ENCODE results near the gene FBXO15. TPM values are rescaled to one million over a fixed set of nuclear protein-coding genes. Genes with fewer than 3 reads are reported as not detected.

FBXO15 gene
- total RNA-seq, 1 experiment from 2014 or later = 2.2 TPM

GRCh38 chr18:74123200-74123599 is 24.4 kb downstream of the FBXO15 start:
- DNase-seq = no peak
- H3F3A ChIP-seq (ENCODE audit: insufficient read depth, low read depth) = no peaks in the 10 kb centered on the region
- H3K9me2 ChIP-seq (ENCODE audit: insufficient read depth) = no peaks in the 10 kb centered on the region
- H3K9me3 ChIP-seq (ENCODE audit: insufficient read depth, low read depth) = no peaks in the 10 kb centered on the region
- POLR2A ChIA-PET (ENCODE audit: unreplicated experiment) = no interaction called here
- no peak for TF ChIP-seq CTCF (conservative IDR thresholded peaks at IDR 0.05)
- TF ChIP-seq EZH2 (IDR thresholded peaks at IDR 0.05; ENCODE audit: low read depth) = no peak
- H2AFZ ChIP-seq = no peak overlapping the region
- peaks cover 35% of the 10 kb centered on the region for H3K27me3 ChIP-seq (ENCODE audit: insufficient read depth, low read depth)
- no peak overlapping the region for H3K4me3 ChIP-seq
- H3K27ac ChIP-seq = no peak overlapping the region
- CTCF ChIA-PET = no interaction called here
- no peaks in the 10 kb centered on the region for H3K36me3 ChIP-seq (ENCODE audit: low read depth)
- H3K79me2 ChIP-seq (ENCODE audit: low read depth) = no peaks in the 10 kb centered on the region
- no peaks in the 10 kb centered on the region for H4K20me1 ChIP-seq (ENCODE audit: insufficient read depth)
- intact Hi-C loops (cut with micrococcal nuclease; ENCODE audit: unreplicated experiment) = no loop called here
- no TSS peak for BruUV-seq (replicated peaks)
- no peaks in the 10 kb centered on the region for H3K4me1 ChIP-seq (replicated peaks; ENCODE audit: insufficient read depth)
- H3K4me2 ChIP-seq = no peak overlapping the region

- no peaks in the 10 kb centered on the region for H3K9me3 ChIP-seq (ENCODE audit: insufficient read depth, low read depth)
- H3F3A ChIP-seq (ENCODE audit: insufficient read depth, low read depth) = no peaks in the 10 kb centered on the region
- no peaks in the 10 kb centered on the region for H4K20me1 ChIP-seq (ENCODE audit: insufficient read depth)
- H3K79me2 ChIP-seq (ENCODE audit: low read depth) = no peaks in the 10 kb centered on the region
- no peaks in the 10 kb centered on the region; the same call in 1 of the 2 replicates for H3K27me3 ChIP-seq (ENCODE audit: insufficient read depth, low read depth)
- ChIA-PET CTCF (no interaction called here), POLR2A (ENCODE audit: unreplicated experiment) (no interaction called here)
- no peak for DNase-seq
- BruUV-seq (replicated peaks) = no TSS peak
- H3K9me2 ChIP-seq (ENCODE audit: insufficient read depth) = no peaks in the 10 kb centered on the region
- H3K4me2 ChIP-seq = no peak overlapping the region
- no peak overlapping the region for H3K27ac ChIP-seq
- no peaks in the 10 kb centered on the region for H3K4me1 ChIP-seq (replicated peaks; ENCODE audit: insufficient read depth)
- H2AFZ ChIP-seq = no peak overlapping the region
- intact Hi-C loops (cut with micrococcal nuclease; ENCODE audit: unreplicated experiment) = loop anchor here (1.0 to 10.0 kb wide), 3 partner anchors 272 to 1416 kb away; no protein-coding TSS in a partner anchor
- H3K36me3 ChIP-seq (ENCODE audit: low read depth) = no peaks in the 10 kb centered on the region
- TF ChIP-seq CTCF (conservative IDR thresholded peaks at IDR 0.05) (peak; percentile 86), EZH2 (IDR thresholded peaks at IDR 0.05; ENCODE audit: low read depth) (no peak)
- H3K4me3 ChIP-seq = no peak overlapping the region
These were observed 30.7 kb downstream of the FBXO15 start for GRCh38 chr18:74116633-74117554.

- Histone ChIP-seq H3K9me2 (ENCODE audit: insufficient read depth) (no peaks in the 10 kb centered on the region), H2AFZ (no peak overlapping the region; the same call in 1 of the 2 replicates), H3K4me3 (no peak overlapping the region), H3K27ac (no peak overlapping the region), H3K9me3 (ENCODE audit: insufficient read depth, low read depth) (no peaks in the 10 kb centered on the region), H3F3A (ENCODE audit: insufficient read depth, low read depth) (no peaks in the 10 kb centered on the region), H4K20me1 (ENCODE audit: insufficient read depth) (no peaks in the 10 kb centered on the region), H3K79me2 (ENCODE audit: low read depth) (no peaks in the 10 kb centered on the region), H3K4me1 (replicated peaks; ENCODE audit: insufficient read depth) (no peaks in the 10 kb centered on the region), H3K27me3 (ENCODE audit: insufficient read depth, low read depth) (no peaks in the 10 kb centered on the region; the same call in 1 of the 2 replicates), H3K4me2 (no peak overlapping the region), H3K36me3 (ENCODE audit: low read depth) (no peaks in the 10 kb centered on the region)
- intact Hi-C loops (cut with micrococcal nuclease; ENCODE audit: unreplicated experiment) = loop anchor here (10.0 kb wide), 2 partner anchors 270 to 1350 kb away; no protein-coding TSS in a partner anchor
- no peak for DNase-seq
- ChIA-PET POLR2A (ENCODE audit: unreplicated experiment) (no interaction called here), CTCF (no interaction called here)
- no TSS peak for BruUV-seq (replicated peaks)
- no peak for TF ChIP-seq EZH2 (IDR thresholded peaks at IDR 0.05; ENCODE audit: low read depth)
- TF ChIP-seq CTCF (conservative IDR thresholded peaks at IDR 0.05) = no peak
These were observed 32.6 kb downstream of the FBXO15 start for GRCh38 chr18:74115046-74115445.

Data from PC-9 (cell line).